Measurements from ENCODE around the gene FSTL4.

Gene FSTL4

DNA sequence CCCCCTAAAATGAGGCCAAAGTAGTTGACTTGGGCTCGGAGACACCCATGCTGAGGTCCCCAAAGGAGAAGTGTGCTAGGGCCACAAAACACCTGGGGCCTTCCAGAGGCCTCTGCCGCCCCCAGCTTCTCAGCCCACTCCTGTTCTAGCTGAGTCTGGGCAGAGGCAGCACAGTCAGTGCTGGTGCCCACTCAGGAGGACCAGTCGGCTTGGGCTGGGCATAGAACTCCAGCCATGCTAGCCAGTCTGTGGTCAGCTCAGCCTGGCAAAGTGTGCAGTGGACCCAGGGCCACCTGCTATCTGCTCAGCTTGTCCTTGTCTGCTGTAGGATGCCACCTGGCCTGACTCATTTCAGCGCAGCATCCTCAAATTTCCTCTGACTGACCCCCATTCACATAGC, 254.6 kb downstream of the FSTL4 start:
- TF ChIP-seq, protein P1, sequence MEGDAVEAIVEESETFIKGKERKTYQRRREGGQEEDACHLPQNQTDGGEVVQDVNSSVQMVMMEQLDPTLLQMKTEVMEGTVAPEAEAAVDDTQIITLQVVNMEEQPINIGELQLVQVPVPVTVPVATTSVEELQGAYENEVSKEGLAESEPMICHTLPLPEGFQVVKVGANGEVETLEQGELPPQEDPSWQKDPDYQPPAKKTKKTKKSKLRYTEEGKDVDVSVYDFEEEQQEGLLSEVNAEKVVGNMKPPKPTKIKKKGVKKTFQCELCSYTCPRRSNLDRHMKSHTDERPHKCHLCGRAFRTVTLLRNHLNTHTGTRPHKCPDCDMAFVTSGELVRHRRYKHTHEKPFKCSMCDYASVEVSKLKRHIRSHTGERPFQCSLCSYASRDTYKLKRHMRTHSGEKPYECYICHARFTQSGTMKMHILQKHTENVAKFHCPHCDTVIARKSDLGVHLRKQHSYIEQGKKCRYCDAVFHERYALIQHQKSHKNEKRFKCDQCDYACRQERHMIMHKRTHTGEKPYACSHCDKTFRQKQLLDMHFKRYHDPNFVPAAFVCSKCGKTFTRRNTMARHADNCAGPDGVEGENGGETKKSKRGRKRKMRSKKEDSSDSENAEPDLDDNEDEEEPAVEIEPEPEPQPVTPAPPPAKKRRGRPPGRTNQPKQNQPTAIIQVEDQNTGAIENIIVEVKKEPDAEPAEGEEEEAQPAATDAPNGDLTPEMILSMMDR (conservative IDR thresholded peaks at IDR 0.05; ENCODE audit: low read depth, low read length): no peak
- Histone ChIP-seq H2AFZ (ENCODE audit: low read depth) (no peak overlapping the region), H3K79me2 (ENCODE audit: insufficient read depth, low read depth) (no peaks in the 10 kb centered on the region), H3K36me3 (ENCODE audit: insufficient read depth) (no peaks in the 10 kb centered on the region), H3K27me3 (ENCODE audit: insufficient read depth, low read depth) (no peaks in the 10 kb centered on the region), H3K9ac (no peak overlapping the region), H3K27ac (no peak overlapping the region), H4K20me1 (ENCODE audit: insufficient read depth) (no peaks in the 10 kb centered on the region), H3K4me2 (no peak overlapping the region), H3K4me3 (IDR thresholded peaks at IDR 0.05; ENCODE audit: insufficient read depth, low read depth, low read length) (no peak overlapping the region), H3K4me1 (ENCODE audit: low read depth, poor library complexity, severe bottlenecking) (no peaks in the 10 kb centered on the region)

DNA sequence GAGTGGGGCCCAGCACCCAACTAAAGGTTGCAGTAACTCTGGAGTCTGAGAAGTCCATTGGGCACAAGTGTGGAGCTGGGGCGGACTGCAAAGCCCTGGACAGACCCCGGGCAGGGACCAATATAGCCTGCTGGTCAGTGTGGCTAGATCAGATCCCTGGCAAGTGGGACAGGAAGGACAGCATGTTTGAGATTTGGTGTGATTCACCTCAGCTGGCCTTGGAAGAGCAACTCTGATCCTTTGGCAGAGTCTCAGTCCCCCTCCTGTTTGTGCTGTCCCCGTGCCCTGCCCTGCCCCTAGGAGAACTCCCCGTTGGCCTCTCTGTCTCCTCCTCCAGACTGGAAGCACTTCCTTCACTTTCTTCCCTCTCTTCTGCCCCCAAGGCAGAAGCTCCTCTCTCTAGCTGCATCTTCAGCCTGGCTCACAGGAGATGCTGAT, 255.3 kb downstream of the FSTL4 start:
- Histone ChIP-seq H3K27me3 (ENCODE audit: insufficient read depth, low read depth) (no peaks in the 10 kb centered on the region), H3K36me3 (ENCODE audit: insufficient read depth) (no peaks in the 10 kb centered on the region), H3K79me2 (ENCODE audit: insufficient read depth, low read depth) (no peaks in the 10 kb centered on the region), H3K4me1 (ENCODE audit: low read depth, poor library complexity, severe bottlenecking) (no peaks in the 10 kb centered on the region), H3K9ac (no peak overlapping the region), H3K4me3 (IDR thresholded peaks at IDR 0.05; ENCODE audit: insufficient read depth, low read depth, low read length) (no peak overlapping the region), H3K27ac (no peak overlapping the region), H4K20me1 (ENCODE audit: insufficient read depth) (no peaks in the 10 kb centered on the region), H2AFZ (ENCODE audit: low read depth) (no peak overlapping the region), H3K4me2 (no peak overlapping the region)
- TF ChIP-seq, protein P1 (conservative IDR thresholded peaks at IDR 0.05; ENCODE audit: low read depth, low read length): no peak

DNA sequence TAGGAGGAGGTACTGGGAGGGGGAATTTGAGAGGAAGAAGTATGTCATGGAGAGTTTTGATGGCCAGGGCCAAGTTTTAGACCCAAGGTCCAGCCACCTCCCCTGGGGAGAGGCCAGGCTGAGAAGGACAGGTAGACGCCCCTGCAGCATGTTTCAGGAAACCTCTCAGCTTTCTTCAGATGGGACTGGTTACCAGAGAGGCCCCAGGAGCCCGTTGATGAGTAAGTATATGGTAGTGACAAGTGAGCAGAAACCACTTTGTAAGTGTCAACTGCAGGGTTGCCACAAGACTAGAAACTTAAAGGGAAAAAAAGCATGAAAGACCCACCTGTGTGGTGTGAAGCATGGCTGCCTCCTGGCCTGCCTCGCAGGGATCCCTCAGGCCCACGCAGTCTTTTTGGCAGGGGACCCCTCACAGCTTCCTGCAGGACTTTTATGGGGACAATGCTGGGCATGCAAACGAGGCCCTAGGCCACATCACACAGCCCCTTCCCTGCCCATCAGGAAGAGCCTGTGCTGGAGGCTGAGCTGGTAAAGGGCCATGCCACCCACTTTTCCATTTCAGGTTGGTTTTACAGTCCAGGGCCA, 255.9 kb downstream of the FSTL4 start:
- Histone ChIP-seq H3K27ac (no peak overlapping the region), H3K4me2 (no peak overlapping the region), H3K27me3 (ENCODE audit: insufficient read depth, low read depth) (no peaks in the 10 kb centered on the region), H3K36me3 (ENCODE audit: insufficient read depth) (no peaks in the 10 kb centered on the region), H3K9ac (no peak overlapping the region), H3K4me3 (IDR thresholded peaks at IDR 0.05; ENCODE audit: insufficient read depth, low read depth, low read length) (no peak overlapping the region), H2AFZ (ENCODE audit: low read depth) (no peak overlapping the region), H3K79me2 (ENCODE audit: insufficient read depth, low read depth) (no peaks in the 10 kb centered on the region), H3K4me1 (ENCODE audit: low read depth, poor library complexity, severe bottlenecking) (no peaks in the 10 kb centered on the region), H4K20me1 (ENCODE audit: insufficient read depth) (no peaks in the 10 kb centered on the region)
- TF ChIP-seq, protein P1 (conservative IDR thresholded peaks at IDR 0.05; ENCODE audit: low read depth, low read length): no peak

DNA sequence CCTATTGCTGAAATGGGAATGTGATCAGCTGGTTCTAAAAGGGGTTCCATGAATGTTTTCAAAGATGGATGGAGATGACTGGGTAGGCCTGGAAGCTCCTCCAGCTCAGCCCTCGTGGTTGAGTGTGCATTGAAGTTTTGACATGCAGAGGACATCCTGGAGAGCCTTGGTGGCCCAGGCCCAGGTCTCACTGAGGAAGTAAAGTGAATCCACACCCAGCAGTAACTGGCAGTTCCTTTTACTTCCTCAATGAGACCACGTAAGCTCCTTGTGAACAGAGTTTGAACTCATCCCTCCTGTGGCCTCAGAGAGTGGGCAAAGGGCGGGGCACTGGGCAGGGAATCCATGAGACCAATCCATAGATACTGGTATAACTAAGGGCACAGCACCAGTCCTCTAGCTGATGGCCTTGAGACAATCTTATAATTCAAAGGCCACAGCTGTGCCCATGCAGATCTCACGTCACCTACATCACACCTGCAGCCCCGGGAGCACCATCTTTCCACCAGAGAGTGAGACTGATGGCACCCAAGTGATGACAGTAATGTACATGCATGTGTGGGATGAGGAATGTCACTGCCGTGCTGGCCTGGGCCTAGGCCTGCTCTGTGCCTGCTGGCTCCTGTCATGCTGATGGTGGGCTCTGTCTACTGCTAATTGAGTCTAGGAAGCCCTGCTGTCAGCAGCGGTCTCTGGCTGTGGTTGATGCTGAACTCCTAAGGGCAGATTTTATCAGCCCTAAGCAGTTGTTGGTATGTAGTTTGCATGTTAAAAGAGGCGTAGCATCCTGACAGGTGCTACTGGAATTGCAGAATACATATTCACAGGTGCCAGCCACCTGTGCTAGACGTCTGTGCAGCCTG, 257.8 kb downstream of the FSTL4 start:
- Histone ChIP-seq H3K9ac (no peak overlapping the region), H3K4me1 (ENCODE audit: low read depth, poor library complexity, severe bottlenecking) (no peaks in the 10 kb centered on the region), H3K4me2 (no peak overlapping the region), H3K27me3 (ENCODE audit: insufficient read depth, low read depth) (no peaks in the 10 kb centered on the region), H2AFZ (ENCODE audit: low read depth) (no peak overlapping the region), H3K4me3 (IDR thresholded peaks at IDR 0.05; ENCODE audit: insufficient read depth, low read depth, low read length) (no peak overlapping the region), H3K79me2 (ENCODE audit: insufficient read depth, low read depth) (no peaks in the 10 kb centered on the region), H3K36me3 (ENCODE audit: insufficient read depth) (no peaks in the 10 kb centered on the region), H4K20me1 (ENCODE audit: insufficient read depth) (no peaks in the 10 kb centered on the region), H3K27ac (no peak overlapping the region)
- TF ChIP-seq, protein P1 (conservative IDR thresholded peaks at IDR 0.05; ENCODE audit: low read depth, low read length): no peak

Measured in KMS-11 (cell line).